Body of pancreas (tissue), 4 donors: Measurements from ENCODE around the gene FNDC3B. TPM values are rescaled to one million over a fixed set of nuclear protein-coding genes. Genes with fewer than 3 reads are reported as not detected.

Experiments used
- ATAC-seq: fragments of 150-250 bp; one replicate; pipeline ENCODE4 v1.9.1; 2016
- DNase-seq, 4 donors: peaks; one replicate each; pipeline ENCODE4 v3.0.0-alpha.2; 2019
- H3K27ac ChIP-seq, 4 donors: fragments of 200-600 bp; sonication (generic); 1 replicate in 3 of 4; 2 replicates in 1 of 4; pipeline versions ENCODE4 v1.5.1 to v1.6.1; 2016 to 2019; ENCODE audit warnings: mild to moderate bottlenecking in 1 of 4, mixed read lengths in 1 of 4, moderate library complexity in 1 of 4
- H3K27me3 ChIP-seq, 2 donors: fragments of 200-600 bp; sonication (generic); one replicate each; pipeline ENCODE4 v1.6.0; 2016; ENCODE audit warnings: mild to moderate bottlenecking in 1 of 2
- H3K36me3 ChIP-seq, 2 donors: fragments of 200-600 bp; sonication (generic); replicated peaks in 1 of 2; 2 replicates each; pipeline ENCODE4 v1.5.1; 2016; ENCODE audit warnings: low read depth in 2 of 2; ENCODE audit not compliant: insufficient read depth in 1 of 2
- H3K4me1 ChIP-seq: fragments of 200-600 bp; sonication (generic); one replicate; pipeline ENCODE4 v1.6.0; 2016
- H3K4me3 ChIP-seq, 2 donors: fragments of 200-600 bp; sonication (generic); 1 replicate in 1 of 2; 2 replicates in 1 of 2; pipeline ENCODE4 v1.5.1; 2016 to 2019
- H3K9me3 ChIP-seq, 3 donors: fragments of 200-600 bp; sonication (generic); 1 replicate in 2 of 3; 2 replicates in 1 of 3; pipeline ENCODE4 v1.5.1; 2016
- CTCF ChIP-seq, 7 experiments: fragments of 450-650 bp in 4 of 7; fragments of 200-600 bp in 3 of 7; sonication (generic) in 3 of 7; IDR thresholded peaks; one replicate each; pipeline ENCODE4 v1.5.1; 2016 to 2019; ENCODE audit warnings: antibody characterized with exemption in 7 of 7
- POLR2A ChIP-seq, 3 donors: fragments of 450-650 bp; IDR thresholded peaks; one replicate each; pipeline ENCODE4 v1.6.1; 2016; ENCODE audit warnings: antibody characterized with exemption in 3 of 3, mild to moderate bottlenecking in 2 of 3
- WGBS, 2 donors: methylation state at CpG; one replicate each; pipeline ENCODE4 v1.1.5; 2017; 5-methylcytosine and 5-hydroxymethylcytosine counted together
- intact Hi-C: fragments of 100-400 bp; cut with DNase I; formaldehyde crosslinking; loops from one replicate; pipeline ENCODE4 v1.15.1; 2023
- total RNA-seq, 2 donors: library from RNA; depleted of rRNA; stranded (reverse); fragments of >200 nt; gene quantifications; one replicate each; pipeline ENCODE4 v1.1.0, GENCODE V29; 2016

FNDC3B gene
- total RNA-seq, 2 donors from 2014 or later = 64.3 to 86.0 TPM

- no peaks in the 10 kb centered on the region for H3K9me3 ChIP-seq
- DNase-seq = no peak
- 77 to 79% methylated on average over 5 of the region's 5 CpGs for WGBS, 2 donors
- H3K27me3 ChIP-seq = no peaks in the 10 kb centered on the region
- intact Hi-C loops = no loop called here
- H3K4me1 ChIP-seq = peaks cover 63% of the 10 kb centered on the region
- no peak for TF ChIP-seq POLR2A (IDR thresholded peaks at IDR 0.05)
- H3K27ac ChIP-seq = peak overlapping the region in 1 of 4 donors; percentile 13
- H3K4me3 ChIP-seq = no peak overlapping the region
- no peaks in the 10 kb centered on the region for H3K36me3 ChIP-seq
- ATAC-seq = no peak
These were observed 45.6 kb downstream of the FNDC3B start for GRCh38 chr3:172084871-172085556.

DNA sequence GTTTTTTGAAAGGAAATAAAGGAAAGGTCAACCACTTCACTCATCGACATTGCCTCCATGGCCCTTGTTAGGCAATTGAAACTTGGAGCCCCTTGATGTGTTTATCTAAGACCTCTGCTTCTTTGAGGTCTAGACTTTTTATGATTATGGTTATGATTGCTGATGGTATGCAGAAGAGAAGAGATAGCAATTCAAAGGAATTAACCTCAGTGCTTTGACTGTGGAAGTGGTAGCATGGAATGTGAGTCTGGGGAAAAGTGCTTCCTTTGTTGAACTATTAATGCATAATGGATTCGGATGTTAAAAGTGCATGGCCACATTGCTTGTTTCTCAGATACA, 46.1 kb downstream of the FNDC3B start:
- peaks cover 58% of the 10 kb centered on the region for H3K4me1 ChIP-seq
- DNase-seq = no peak
- no peak for ATAC-seq
- H3K4me3 ChIP-seq = no peak overlapping the region
- H3K9me3 ChIP-seq = no peaks in the 10 kb centered on the region
- TF ChIP-seq CTCF (IDR thresholded peaks at IDR 0.05) = no peak
- TF ChIP-seq POLR2A (IDR thresholded peaks at IDR 0.05) = no peak
- WGBS, 2 donors = 95% methylated on average over 2 of the region's 2 CpGs
- H3K27me3 ChIP-seq = no peaks in the 10 kb centered on the region
- intact Hi-C loops = no loop called here
- no peaks in the 10 kb centered on the region for H3K36me3 ChIP-seq
- H3K27ac ChIP-seq = peak overlapping the region in 1 of 4 donors; percentile 13

GRCh38 chr3:172086071-172086470, 46.7 kb downstream of the FNDC3B start:
- H3K36me3 ChIP-seq = no peaks in the 10 kb centered on the region
- TF ChIP-seq CTCF (IDR thresholded peaks at IDR 0.05) = no peak
- no peak for TF ChIP-seq POLR2A (IDR thresholded peaks at IDR 0.05)
- no peak for ATAC-seq
- H3K27me3 ChIP-seq = no peaks in the 10 kb centered on the region
- peak overlapping the region in 1 of 4 donors; percentile 76 for H3K27ac ChIP-seq
- H3K4me1 ChIP-seq = peaks cover 55% of the 10 kb centered on the region
- no peak overlapping the region for H3K4me3 ChIP-seq
- intact Hi-C loops = no loop called here
- 84 to 100% methylated on average over 1 of the region's 1 CpG for WGBS, 2 donors
- H3K9me3 ChIP-seq = no peaks in the 10 kb centered on the region
- DNase-seq = no peak

- TF ChIP-seq CTCF (IDR thresholded peaks at IDR 0.05) (no peak), POLR2A (IDR thresholded peaks at IDR 0.05) (no peak)
- no peak overlapping the region for H3K4me3 ChIP-seq
- ATAC-seq (no peak), DNase-seq (no peak)
- 60% methylated on average over 4 of the region's 4 CpGs for WGBS, 2 donors
- H3K27ac ChIP-seq = peak overlapping the region in 3 of 4 donors; percentile 39 to 76 (median 59)
- peaks cover 50% of the 10 kb centered on the region for H3K4me1 ChIP-seq
- H3K9me3 ChIP-seq = no peaks in the 10 kb centered on the region
- no peaks in the 10 kb centered on the region for H3K36me3 ChIP-seq
- intact Hi-C loops = no loop called here
- H3K27me3 ChIP-seq = no peaks in the 10 kb centered on the region
These were observed 47.8 kb downstream of the FNDC3B start for GRCh38 chr3:172087198-172087597.

DNA sequence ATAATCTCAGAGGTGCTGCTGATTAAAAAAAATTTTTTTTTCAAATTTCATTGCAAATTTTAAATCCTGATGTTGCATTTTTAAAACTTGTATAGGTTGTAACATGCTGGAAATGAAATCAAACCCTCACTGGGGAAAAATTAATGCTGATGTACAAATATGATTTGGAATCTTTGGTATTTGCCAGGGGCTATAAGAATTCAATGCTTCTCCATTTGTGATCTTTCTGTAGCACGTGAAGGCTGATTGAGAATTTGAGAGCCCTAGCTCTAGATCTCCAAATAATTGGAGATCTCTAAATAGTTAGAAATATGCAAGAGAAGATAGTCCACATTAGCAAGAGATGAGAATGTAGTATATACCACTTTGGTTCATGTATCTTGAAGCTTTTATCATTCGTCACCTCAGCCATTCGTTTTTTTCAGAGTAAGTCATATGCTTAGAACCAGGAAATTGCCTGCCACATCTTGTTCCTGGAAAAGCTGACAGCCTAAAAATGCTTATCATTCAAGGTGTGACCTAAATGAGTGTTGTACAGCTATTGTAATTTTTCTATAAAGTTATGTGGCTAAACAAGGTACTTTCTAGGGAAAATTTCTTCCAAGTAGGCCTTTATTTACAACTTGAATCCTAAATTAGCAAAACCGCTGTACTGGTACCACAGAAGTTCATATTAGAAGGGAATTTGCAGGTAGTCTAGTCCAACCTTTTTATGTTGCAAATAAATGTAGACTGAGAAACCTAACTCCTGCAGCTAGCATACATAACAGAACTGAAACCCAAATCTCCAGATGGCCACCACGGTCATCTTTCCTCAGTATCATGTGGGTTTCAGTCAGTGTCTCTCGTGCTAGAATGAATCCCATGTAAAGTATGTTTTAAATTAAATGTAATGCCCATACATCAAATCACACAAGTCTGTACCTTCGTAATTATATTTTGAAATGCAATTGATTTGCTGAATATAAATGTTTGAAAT, 48.5 kb downstream of the FNDC3B start:
- TF ChIP-seq POLR2A (IDR thresholded peaks at IDR 0.05) (no peak), CTCF (IDR thresholded peaks at IDR 0.05) (peak in 1 of 7 experiments; percentile 6)
- no peaks in the 10 kb centered on the region for H3K9me3 ChIP-seq
- H3K4me3 ChIP-seq = no peak overlapping the region
- ATAC-seq (peak; percentile 63), DNase-seq (peak in 1 of 4 donors; percentile 58)
- WGBS, 2 donors = 50 to 56% methylated on average over 7 of the region's 7 CpGs
- H3K27me3 ChIP-seq = no peaks in the 10 kb centered on the region
- H3K4me1 ChIP-seq = peaks cover 43% of the 10 kb centered on the region
- H3K27ac ChIP-seq = peak overlapping the region in 3 of 4 donors; percentile 39 to 76 (median 59)
- intact Hi-C loops = no loop called here
- no peaks in the 10 kb centered on the region for H3K36me3 ChIP-seq
